Breast epithelium (tissue), 3 donors: ENCODE results near the gene BICC1.

Experiments used
- POLR2A ChIP-seq: fragments of 450-650 bp; IDR thresholded peaks from one replicate; pipeline ENCODE4 v1.6.1; 2016; ENCODE audit warnings: antibody characterized with exemption, mild to moderate bottlenecking, moderate library complexity
- TF ChIP-seq, protein P1 (sequence below), 3 donors: fragments of 450-650 bp; IDR thresholded peaks; one replicate each; pipeline ENCODE4 v1.5.1; 2016 to 2017; ENCODE audit warnings: antibody characterized with exemption in 3 of 3, mild to moderate bottlenecking in 3 of 3, moderate library complexity in 3 of 3

DNA sequence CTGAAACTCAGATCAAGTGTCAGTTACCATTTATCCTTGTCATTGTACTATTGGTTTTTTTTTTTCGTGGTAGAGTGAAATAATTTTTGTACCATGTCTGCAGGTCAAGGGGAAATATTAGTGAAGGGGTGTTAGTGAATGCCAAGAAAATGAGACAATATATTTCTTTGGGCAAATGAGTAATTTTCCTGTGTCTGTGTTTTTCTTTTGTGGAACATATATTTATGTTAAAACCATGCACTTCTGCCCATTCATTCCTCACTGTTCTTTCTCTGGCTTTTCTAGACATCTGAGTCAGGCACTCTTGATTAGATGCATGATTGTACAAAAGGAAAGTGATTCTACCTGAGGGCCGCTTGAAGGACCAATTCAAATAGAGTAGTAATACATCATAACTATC is 161.6 kb downstream of the BICC1 start:
- TF ChIP-seq, protein P1, sequence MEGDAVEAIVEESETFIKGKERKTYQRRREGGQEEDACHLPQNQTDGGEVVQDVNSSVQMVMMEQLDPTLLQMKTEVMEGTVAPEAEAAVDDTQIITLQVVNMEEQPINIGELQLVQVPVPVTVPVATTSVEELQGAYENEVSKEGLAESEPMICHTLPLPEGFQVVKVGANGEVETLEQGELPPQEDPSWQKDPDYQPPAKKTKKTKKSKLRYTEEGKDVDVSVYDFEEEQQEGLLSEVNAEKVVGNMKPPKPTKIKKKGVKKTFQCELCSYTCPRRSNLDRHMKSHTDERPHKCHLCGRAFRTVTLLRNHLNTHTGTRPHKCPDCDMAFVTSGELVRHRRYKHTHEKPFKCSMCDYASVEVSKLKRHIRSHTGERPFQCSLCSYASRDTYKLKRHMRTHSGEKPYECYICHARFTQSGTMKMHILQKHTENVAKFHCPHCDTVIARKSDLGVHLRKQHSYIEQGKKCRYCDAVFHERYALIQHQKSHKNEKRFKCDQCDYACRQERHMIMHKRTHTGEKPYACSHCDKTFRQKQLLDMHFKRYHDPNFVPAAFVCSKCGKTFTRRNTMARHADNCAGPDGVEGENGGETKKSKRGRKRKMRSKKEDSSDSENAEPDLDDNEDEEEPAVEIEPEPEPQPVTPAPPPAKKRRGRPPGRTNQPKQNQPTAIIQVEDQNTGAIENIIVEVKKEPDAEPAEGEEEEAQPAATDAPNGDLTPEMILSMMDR (IDR thresholded peaks at IDR 0.05) = no peak
- TF ChIP-seq POLR2A = no peak
